A673 (cell line): ENCODE measurements around the gene EML1.

Experiments used
- CTCF ChIP-seq: fragments of 300-800, 200-600 bp; sonication (generic); conservative IDR thresholded peaks from 2 replicates; pipeline ENCODE4 v1.5.1; 2017; ENCODE audit warnings: low read depth, mild to moderate bottlenecking, antibody characterized with exemption, low read length, moderate library complexity, mixed read lengths
- EZH2 ChIP-seq: fragments of 200-600 bp; sonication (generic); IDR thresholded peaks from 2 replicates; pipeline ENCODE4 v1.6.1; 2017; ENCODE audit warnings: borderline replicate concordance, low read depth, mild to moderate bottlenecking, mixed read lengths, antibody characterized with exemption, low read length; ENCODE audit not compliant: poor library complexity, severe bottlenecking

- no peak for TF ChIP-seq CTCF
- no peak for TF ChIP-seq EZH2
Measured at GRCh38 chr14:99941211-99941610, 148.0 kb downstream of the EML1 start.
